H1 (cell line): ENCODE data around the gene FNDC3A. TPM values are rescaled to one million over a fixed set of nuclear protein-coding genes. Genes with fewer than 3 reads are reported as not detected.

ENCODE experiments used
- CTCF ChIA-PET: fragments of 300-600 bp; sonication (Branson Sonifier 250); formaldehyde crosslinking; loops from one replicate; lab custom pipeline; 2021; ENCODE audit not compliant: partially characterized antibody; lab: Charles Lee
- POLR2A ChIA-PET: fragments of 300-600 bp; sonication (Branson Sonifier 250); formaldehyde crosslinking; loops from one replicate; lab custom pipeline; 2021; ENCODE audit warnings: inconsistent platforms; ENCODE audit not compliant: partially characterized antibody; lab: Charles Lee
- DNase-seq, 2 experiments: peaks; one replicate each; pipeline versions ENCODE4 v3.0.0 to v3.0.0-alpha.2; 2010 to 2022; ENCODE audit warnings: low spot score in 2 of 2, low read depth in 1 of 2, mixed read lengths in 1 of 2
- FAIRE-seq: peaks from 2 replicates; lab custom pipeline; 2011; peaks lifted over from hg19 to GRCh38; lab: Jason Lieb, UNC
- H2AFZ ChIP-seq: 2 replicates; pipeline ENCODE4 v1.8.1; 2012; ENCODE audit warnings: low read length, inconsistent platforms
- H2AK5ac ChIP-seq: 2 replicates; pipeline ENCODE4 v1.6.1; 2013; ENCODE audit warnings: low read depth, low read length
- H2BK120ac ChIP-seq: replicated peaks from 2 replicates; pipeline ENCODE3; 2013; ENCODE audit warnings: low read depth, low read length, inconsistent platforms
- H2BK12ac ChIP-seq: 2 replicates; pipeline ENCODE4 v1.6.1; 2013; ENCODE audit warnings: low read depth, low read length
- H2BK15ac ChIP-seq: 2 replicates; pipeline ENCODE4 v1.6.1; 2013; ENCODE audit warnings: low read length
- H2BK20ac ChIP-seq: 2 replicates; pipeline ENCODE4 v1.6.1; 2013; ENCODE audit warnings: low read length
- H2BK5ac ChIP-seq: 2 replicates; pipeline ENCODE4 v1.6.1; 2013; ENCODE audit warnings: low read depth, low read length
- H3K14ac ChIP-seq: 2 replicates; pipeline ENCODE4 v1.6.1; 2013; ENCODE audit warnings: inconsistent platforms; ENCODE audit not compliant: insufficient read length
- H3K18ac ChIP-seq: 2 replicates; pipeline ENCODE4 v1.6.1; 2013; ENCODE audit warnings: low read length; ENCODE audit errors: extremely low read depth
- H3K23ac ChIP-seq: 2 replicates; pipeline ENCODE4 v1.6.1; 2013; ENCODE audit warnings: inconsistent platforms; ENCODE audit not compliant: insufficient read length
- H3K23me2 ChIP-seq: 2 replicates; pipeline ENCODE4 v1.6.1; 2013; ENCODE audit warnings: low read depth, low read length
- H3K27ac ChIP-seq: 2 replicates; pipeline ENCODE4 v1.6.1; 2011; ENCODE audit warnings: low read depth, low read length, inconsistent platforms
- H3K27me3 ChIP-seq, 4 experiments: replicated peaks in 1 of 4; 1 replicate in 1 of 4; 2 replicates in 3 of 4; pipeline versions ENCODE4 v1.6.1 to v1.8.1; 2011 to 2013; ENCODE audit warnings: low read length in 3 of 4, mild to moderate bottlenecking in 3 of 4, inconsistent platforms in 2 of 4, mixed read lengths in 2 of 4, moderate library complexity in 1 of 4; ENCODE audit not compliant: control insufficient read depth in 3 of 4, insufficient read depth in 3 of 4; ENCODE audit errors: extremely low read depth in 1 of 4
- H3K36me3 ChIP-seq, 4 experiments: 2 replicates each; pipeline versions ENCODE4 v1.6.1 to v1.8.1; 2011 to 2013; ENCODE audit warnings: mild to moderate bottlenecking in 4 of 4, low read length in 3 of 4, moderate library complexity in 2 of 4, control low read depth in 1 of 4, inconsistent platforms in 1 of 4; ENCODE audit not compliant: insufficient read depth in 4 of 4, control insufficient read depth in 2 of 4
- H3K4ac ChIP-seq: replicated peaks from 2 replicates; pipeline ENCODE3; 2013; ENCODE audit warnings: low read length, low read depth, mixed read lengths, inconsistent platforms; ENCODE audit not compliant: insufficient read length
- H3K4me1 ChIP-seq, 4 experiments: replicated peaks in 1 of 4; 1 replicate in 1 of 4; 2 replicates in 3 of 4; pipeline versions ENCODE4 v1.6.1 to v1.8.1; 2011 to 2013; ENCODE audit warnings: low read length in 3 of 4, inconsistent platforms in 2 of 4, mixed read lengths in 1 of 4; ENCODE audit not compliant: insufficient read depth in 4 of 4, control insufficient read depth in 3 of 4
- H3K4me2 ChIP-seq, 2 experiments: 2 replicates each; pipeline versions ENCODE4 v1.6.1 to v1.8.1; 2011 to 2013; ENCODE audit warnings: low read depth in 2 of 2, low read length in 2 of 2, control low read depth in 1 of 2, inconsistent platforms in 1 of 2, mild to moderate bottlenecking in 1 of 2; ENCODE audit not compliant: insufficient read depth in 1 of 2
- H3K4me3 ChIP-seq, 4 experiments: fragments of 200-600, 300-600 bp in 1 of 4; sonication (generic), shearing (Covaris generic), sonication (Bioruptor Twin) in 1 of 4; 2 replicates each; pipeline versions ENCODE4 v1.5.1 to v1.8.1; 2011 to 2016; ENCODE audit warnings: low read length in 4 of 4, low read depth in 3 of 4, control low read depth in 2 of 4, inconsistent platforms in 2 of 4, mild to moderate bottlenecking in 2 of 4, mixed read lengths in 1 of 4, moderate library complexity in 1 of 4; ENCODE audit not compliant: insufficient read depth in 2 of 4; ENCODE audit errors: extremely low read depth in 1 of 4
- H3K56ac ChIP-seq: replicated peaks from 2 replicates; pipeline ENCODE3; 2013; ENCODE audit warnings: low read depth, mild to moderate bottlenecking, mixed read lengths, low read length, inconsistent platforms; ENCODE audit not compliant: insufficient read length
- H3K79me1 ChIP-seq: 2 replicates; pipeline ENCODE4 v1.6.1; 2013; ENCODE audit warnings: low read depth, low read length, control low read depth
- H3K79me2 ChIP-seq, 2 experiments: 2 replicates each; pipeline versions ENCODE4 v1.6.1 to v1.8.1; 2012 to 2013; ENCODE audit warnings: low read length in 2 of 2, mild to moderate bottlenecking in 2 of 2, inconsistent platforms in 1 of 2; ENCODE audit not compliant: insufficient read depth in 2 of 2, control insufficient read depth in 1 of 2
- H3K9ac ChIP-seq, 4 experiments: replicated peaks in 1 of 4; 1 replicate in 1 of 4; 2 replicates in 3 of 4; pipeline versions ENCODE4 v1.6.1 to v1.8.1; 2011 to 2013; ENCODE audit warnings: low read depth in 3 of 4, low read length in 3 of 4, control low read depth in 2 of 4, mild to moderate bottlenecking in 2 of 4, moderate library complexity in 2 of 4, inconsistent platforms in 1 of 4; ENCODE audit errors: extremely low read depth in 1 of 4
- H3K9me3 ChIP-seq, 2 experiments: 2 replicates each; pipeline versions ENCODE4 v1.6.1 to v1.8.1; 2012 to 2013; ENCODE audit warnings: mild to moderate bottlenecking in 2 of 2, moderate library complexity in 2 of 2, control low read depth in 1 of 2, inconsistent platforms in 1 of 2, low read depth in 1 of 2, low read length in 1 of 2, mixed read lengths in 1 of 2; ENCODE audit not compliant: insufficient read depth in 2 of 2
- H4K20me1 ChIP-seq, 2 experiments: replicated peaks in 1 of 2; 2 replicates each; pipeline versions ENCODE3 to v1.8.1; 2011 to 2013; ENCODE audit warnings: inconsistent platforms in 2 of 2, low read length in 2 of 2, mild to moderate bottlenecking in 1 of 2; ENCODE audit not compliant: insufficient read depth in 2 of 2, control insufficient read depth in 1 of 2
- H4K5ac ChIP-seq: 2 replicates; pipeline ENCODE4 v1.6.1; 2013; ENCODE audit warnings: low read length, low read depth, mixed read lengths, inconsistent platforms; ENCODE audit not compliant: insufficient read length
- H4K8ac ChIP-seq: 2 replicates; pipeline ENCODE4 v1.8.0; 2013; ENCODE audit warnings: mild to moderate bottlenecking, moderate library complexity, low read length, inconsistent platforms; ENCODE audit not compliant: insufficient read depth; ENCODE audit errors: extremely low read depth
- H4K91ac ChIP-seq: replicated peaks from 2 replicates; pipeline ENCODE3; 2013; ENCODE audit warnings: low read length, mixed read lengths, inconsistent platforms; ENCODE audit not compliant: insufficient read length
- ASH2L ChIP-seq: fragments of 200-600, 300-600 bp; sonication (generic); IDR thresholded peaks from one replicate; pipeline ENCODE4 v1.7.1; 2017; ENCODE audit warnings: low read length
- BCL11A ChIP-seq, 2 experiments: IDR thresholded peaks; one replicate each; pipeline ENCODE4 v1.6.1; 2011; ENCODE audit warnings: low read depth in 2 of 2, low read length in 2 of 2, mild to moderate bottlenecking in 2 of 2
- CEBPB ChIP-seq: IDR thresholded peaks from 2 replicates; pipeline ENCODE4 v1.6.1; 2012; ENCODE audit warnings: low read depth, low read length
- CHD1 ChIP-seq: IDR thresholded peaks from 2 replicates; pipeline ENCODE4 v1.6.1; 2012; ENCODE audit warnings: low read depth, low read length, improper control_type of control experiment
- E2F6 ChIP-seq: IDR thresholded peaks from 2 replicates; pipeline ENCODE4 v1.6.1; 2012; ENCODE audit warnings: inconsistent platforms
- FOSL1 ChIP-seq: IDR thresholded peaks from 2 replicates; pipeline ENCODE4 v1.6.1; 2011; ENCODE audit warnings: mild to moderate bottlenecking, low read depth, low read length, moderate library complexity; ENCODE audit not compliant: insufficient read depth
- HDAC6 ChIP-seq: IDR thresholded peaks from one replicate; pipeline ENCODE4 v1.7.1; 2012; ENCODE audit warnings: low read depth, mild to moderate bottlenecking, inconsistent platforms, low read length, moderate library complexity
- MAX ChIP-seq: IDR thresholded peaks from 2 replicates; pipeline ENCODE4 v1.6.1; 2012; ENCODE audit warnings: inconsistent platforms
- POLR2A ChIP-seq, 2 experiments: IDR thresholded peaks; 1 replicate in 1 of 2; 2 replicates in 1 of 2; pipeline ENCODE4 v1.6.1; 2011; ENCODE audit warnings: low read depth in 2 of 2, low read length in 2 of 2, mild to moderate bottlenecking in 2 of 2; ENCODE audit errors: control extremely low read depth in 1 of 2
- RAD21 ChIP-seq, 2 experiments: IDR thresholded peaks in 1 of 2; conservative IDR thresholded peaks in 1 of 2; 2 replicates each; pipeline ENCODE4 v1.6.1; 2011; ENCODE audit warnings: low read depth in 2 of 2, low read length in 2 of 2, improper control_type of control experiment in 1 of 2, inconsistent platforms in 1 of 2, mild to moderate bottlenecking in 1 of 2, moderate library complexity in 1 of 2
- SIN3A ChIP-seq, 2 experiments: IDR thresholded peaks in 1 of 2; conservative IDR thresholded peaks in 1 of 2; 2 replicates each; pipeline ENCODE4 v1.6.1; 2011 to 2012; ENCODE audit warnings: low read length in 2 of 2, improper control_type of control experiment in 1 of 2, low read depth in 1 of 2, mild to moderate bottlenecking in 1 of 2
- SP1 ChIP-seq: IDR thresholded peaks from 2 replicates; pipeline ENCODE4 v1.6.1; 2011; ENCODE audit warnings: low read depth, low read length
- TAF1 ChIP-seq: IDR thresholded peaks from 2 replicates; pipeline ENCODE4 v1.6.1; 2011; ENCODE audit warnings: mild to moderate bottlenecking, low read depth, low read length
- ZNF274 ChIP-seq: IDR thresholded peaks from 2 replicates; pipeline ENCODE4 v1.7.0; 2012; ENCODE audit warnings: low read length, borderline replicate concordance; ENCODE audit errors: extremely low read depth
- polyA plus RNA-seq, 7 experiments: library from polyadenylated mRNA; depleted of rRNA in 3 of 7; stranded (reverse) in 5 of 7; unstranded in 2 of 7; fragments of >200 nt in 5 of 7; fragments of 200-250 nt in 2 of 7; gene quantifications; 1 replicate in 5 of 7; 2 replicates in 1 of 7; 4 replicates in 1 of 7; pipeline versions ENCODE4 v1.2.1 to v1.2.3, GENCODE V29; 2011 to 2013; ENCODE audit warnings: missing spikeins in 2 of 7, mixed read lengths in 2 of 7
- total RNA-seq: library from RNA; stranded (reverse); fragmentation: NEBNext Ultra II Directional; extraction: Animal tissue kit (Norgen Biotek cat#: 25700); gene quantifications from 2 replicates; pipeline ENCODE4 v1.2.1, GENCODE V29; 2021

The FNDC3A gene
- total and polyA plus RNA-seq, 2 of the 8 experiments (the other 6 are each of a cell fraction or from before 2014, with no cell fraction given): 14.6 to 26.0 TPM

- no peak overlapping the region for H2BK5ac ChIP-seq
- H2AK5ac ChIP-seq: no peak overlapping the region
- CTCF ChIA-PET: interaction anchor here (0.6 kb wide), 1 partner anchor 158 kb away, joined by 3 read pairs; no protein-coding TSS in a partner anchor
- H4K8ac ChIP-seq: no peak overlapping the region
- H3K14ac ChIP-seq: no peak overlapping the region
- H2BK12ac ChIP-seq: no peak overlapping the region
- H3K18ac ChIP-seq: no peak overlapping the region
- H3K4me1 ChIP-seq: peaks cover 0 to 2% (median 0%) of the 10 kb centered on the region in 4 experiments; a peak in 1 of 7 replicates
- DNase-seq: no peak
- no peak overlapping the region for H2BK20ac ChIP-seq
- H4K5ac ChIP-seq: no peak overlapping the region
- H4K91ac ChIP-seq: no peak overlapping the region
- H3K4me2 ChIP-seq: no peak overlapping the region
- no peak overlapping the region for H3K27ac ChIP-seq
- H3K9ac ChIP-seq: no peak overlapping the region
- no peaks in the 10 kb centered on the region for H3K79me1 ChIP-seq
- no peak overlapping the region for H2BK15ac ChIP-seq
- no peak overlapping the region for H3K23ac ChIP-seq
- H3K27me3 ChIP-seq: no peaks in the 10 kb centered on the region
- no peaks in the 10 kb centered on the region; a peak in 2 of 4 replicates for H3K79me2 ChIP-seq
- no peak overlapping the region for H3K4ac ChIP-seq
- POLR2A ChIA-PET: no interaction called here
- no peak overlapping the region for H2AFZ ChIP-seq
- no peak overlapping the region for H3K4me3 ChIP-seq
- H2BK120ac ChIP-seq: no peak overlapping the region
- H3K36me3 ChIP-seq: no peaks in the 10 kb centered on the region
- H3K56ac ChIP-seq: no peak overlapping the region
- no peaks in the 10 kb centered on the region for H3K9me3 ChIP-seq
- FAIRE-seq: no peak
- no peaks in the 10 kb centered on the region for H3K23me2 ChIP-seq
- H4K20me1 ChIP-seq: no peaks in the 10 kb centered on the region
- TF ChIP-seq TAF1: no peak
- TF ChIP-seq RAD21 (IDR thresholded peaks at IDR 0.05 in 1 of 2, conservative IDR thresholded peaks at IDR 0.05 in 1 of 2; ENCODE audit: low read depth in 2 of 2, low read length in 2 of 2): no peak
- no peak for TF ChIP-seq CHD1
- TF ChIP-seq CEBPB: no peak
- TF ChIP-seq MAX: no peak
- no peak for TF ChIP-seq SP1
- TF ChIP-seq POLR2A (IDR thresholded peaks at IDR 0.05; ENCODE audit: control extremely low read depth in 1 of 2, low read depth in 2 of 2, low read length in 2 of 2): no peak
- TF ChIP-seq HDAC6: no peak
- no peak for TF ChIP-seq FOSL1
- no peak for TF ChIP-seq BCL11A (IDR thresholded peaks at IDR 0.05; ENCODE audit: low read depth in 2 of 2, low read length in 2 of 2)
- no peak for TF ChIP-seq ASH2L
- TF ChIP-seq SIN3A (conservative IDR thresholded peaks at IDR 0.05 in 1 of 2, IDR thresholded peaks at IDR 0.05 in 1 of 2; ENCODE audit: low read depth in 1 of 2, low read length in 2 of 2): no peak
- no peak for TF ChIP-seq E2F6
- TF ChIP-seq ZNF274: no peak
Observed at GRCh38 chr13:49058761-49059160, 83.0 kb downstream of the FNDC3A start.
